Stimulated activated CD8-positive, alpha-beta memory T cell treated with anti-CD3 and anti-CD28 coated beads, Interleukin-7, amount 100 ng/mL, for 1 hour (primary cell): ENCODE data around the gene MAPK4.
"Not testable (repeated sequence)": the region's sequence is repeated elsewhere in the genome, so short reads cannot be mapped to it uniquely, and the experiment has no call there.

Experiments
- DNase-seq, 2 donors: peaks; one replicate each; pipeline ENCODE4 v3.0.0-alpha.2; 2020; ENCODE audit warnings: low read depth in 2 of 2

The MAPK4 gene

GRCh38 chr18:50750546-50750945 lies 190.7 kb downstream of the MAPK4 start:
- no peak for DNase-seq

- DNase-seq: no peak
Measured at GRCh38 chr18:50751490-50751889, 191.6 kb downstream of the MAPK4 start.

GRCh38 chr18:50751947-50752346 lies 192.1 kb downstream of the MAPK4 start:
- no peak for DNase-seq

- no peak for DNase-seq
Measured at GRCh38 chr18:50753311-50753710, 193.4 kb downstream of the MAPK4 start.

- DNase-seq: no peak
Measured at GRCh38 chr18:50754297-50754696, 194.4 kb downstream of the MAPK4 start.

GRCh38 chr18:50757358-50757757 lies 197.5 kb downstream of the MAPK4 start:
- no peak for DNase-seq

- no peak for DNase-seq
Measured at GRCh38 chr18:50769463-50769862, 209.6 kb downstream of the MAPK4 start.

GRCh38 chr18:50775207-50775606 lies 215.3 kb downstream of the MAPK4 start:
- no peak for DNase-seq

- DNase-seq: no peak
Measured at GRCh38 chr18:50775726-50776125, 215.8 kb downstream of the MAPK4 start.

- DNase-seq: no peak
Measured at GRCh38 chr18:50776383-50776782, 216.5 kb downstream of the MAPK4 start.

GRCh38 chr18:50779021-50779420 lies 219.1 kb downstream of the MAPK4 start:
- not testable (repeated sequence) for DNase-seq
